ENCODE measurements around the gene MRPS21. TPM values are rescaled to one million over a fixed set of nuclear protein-coding genes. Genes with fewer than 3 reads are reported as not detected.
A peak's percentile ranks its signal among the peaks of the same experiment; 100 is the strongest.

The MRPS21 gene
- total RNA-seq, 2 experiments from 2014 or later: 64.8 to 75.5 TPM

- CTCF ChIA-PET (ENCODE audit: unreplicated experiment): interaction anchor here (0.6 kb wide), 1 partner anchor 15 kb away, joined by 4 read pairs; no protein-coding TSS in a partner anchor
- POLR2A ChIA-PET: no interaction called here
Observed at GRCh38 chr1:150288382-150288781, 5.3 kb upstream of the MRPS21 start.

DNA sequence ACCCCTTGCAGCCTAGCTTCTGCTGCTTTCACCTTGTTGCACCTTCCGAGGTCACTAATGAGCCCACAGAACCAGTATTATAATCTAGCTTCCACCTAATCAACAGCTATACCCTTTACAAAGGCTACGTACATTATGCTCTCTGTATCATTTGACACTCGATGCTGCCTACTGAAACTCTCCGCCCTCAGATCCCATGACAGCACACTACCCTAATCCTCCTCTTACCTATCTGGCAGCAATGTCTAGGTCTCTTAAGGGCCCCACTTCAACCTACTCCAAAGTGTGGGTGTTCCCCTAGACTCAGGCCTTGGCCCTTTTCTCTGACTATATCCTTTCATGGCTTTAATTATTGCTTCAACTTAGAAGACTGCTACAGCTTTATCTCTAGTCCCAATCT, 4.8 kb upstream of the MRPS21 start:
- H2AFZ ChIP-seq (ENCODE audit: low read length): no peak overlapping the region
- intact Hi-C loops (cut with micrococcal nuclease; ENCODE audit: unreplicated experiment): loop anchor here (5.0 kb wide), 1 partner anchor 42 kb away; no protein-coding TSS in a partner anchor
- TF ChIP-seq, protein P1, sequence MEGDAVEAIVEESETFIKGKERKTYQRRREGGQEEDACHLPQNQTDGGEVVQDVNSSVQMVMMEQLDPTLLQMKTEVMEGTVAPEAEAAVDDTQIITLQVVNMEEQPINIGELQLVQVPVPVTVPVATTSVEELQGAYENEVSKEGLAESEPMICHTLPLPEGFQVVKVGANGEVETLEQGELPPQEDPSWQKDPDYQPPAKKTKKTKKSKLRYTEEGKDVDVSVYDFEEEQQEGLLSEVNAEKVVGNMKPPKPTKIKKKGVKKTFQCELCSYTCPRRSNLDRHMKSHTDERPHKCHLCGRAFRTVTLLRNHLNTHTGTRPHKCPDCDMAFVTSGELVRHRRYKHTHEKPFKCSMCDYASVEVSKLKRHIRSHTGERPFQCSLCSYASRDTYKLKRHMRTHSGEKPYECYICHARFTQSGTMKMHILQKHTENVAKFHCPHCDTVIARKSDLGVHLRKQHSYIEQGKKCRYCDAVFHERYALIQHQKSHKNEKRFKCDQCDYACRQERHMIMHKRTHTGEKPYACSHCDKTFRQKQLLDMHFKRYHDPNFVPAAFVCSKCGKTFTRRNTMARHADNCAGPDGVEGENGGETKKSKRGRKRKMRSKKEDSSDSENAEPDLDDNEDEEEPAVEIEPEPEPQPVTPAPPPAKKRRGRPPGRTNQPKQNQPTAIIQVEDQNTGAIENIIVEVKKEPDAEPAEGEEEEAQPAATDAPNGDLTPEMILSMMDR (conservative IDR thresholded peaks at IDR 0.05; ENCODE audit: low read length): no peak
- TF ChIP-seq EZH2phosphoT487 (IDR thresholded peaks at IDR 0.05; ENCODE audit: borderline replicate concordance, low read depth, low read length): no peak
- no peaks in the 10 kb centered on the region for H3K36me3 ChIP-seq (ENCODE audit: insufficient read depth, low read length)
- H3K9me3 ChIP-seq (ENCODE audit: low read length): no peaks in the 10 kb centered on the region
- no peak overlapping the region for H3K4me3 ChIP-seq (ENCODE audit: low read depth, low read length, poor library complexity, severe bottlenecking)
- no peak for DNase-seq (ENCODE audit: low spot score)
- H3K4me2 ChIP-seq (ENCODE audit: low read length): no peak overlapping the region
- CTCF ChIA-PET (ENCODE audit: unreplicated experiment): no interaction called here
- BruUV-seq (replicated peaks): no TSS peak
- peaks cover 9% of the 10 kb centered on the region for H3K4me1 ChIP-seq (ENCODE audit: insufficient read depth, low read length, poor library complexity, severe bottlenecking)
- no peaks in the 10 kb centered on the region for H4K20me1 ChIP-seq (ENCODE audit: insufficient read depth, low read length)
- POLR2A ChIA-PET: no interaction called here
- H3K9me2 ChIP-seq (ENCODE audit: insufficient read depth, low read length): no peaks in the 10 kb centered on the region
- H3K79me2 ChIP-seq (ENCODE audit: insufficient read depth, low read depth, low read length): peaks cover under 1% of the 10 kb centered on the region; the same call in 1 of the 2 replicates
- no peak overlapping the region for H3K27ac ChIP-seq (ENCODE audit: low read depth, low read length, poor library complexity, severe bottlenecking)

More at GRCh38 chr1:150288382-150288781, 5.3 kb upstream of the MRPS21 start:
- H3K9me3 ChIP-seq (ENCODE audit: low read length): no peaks in the 10 kb centered on the region
- no peak overlapping the region for H3K4me2 ChIP-seq (ENCODE audit: low read length)
- no peaks in the 10 kb centered on the region for H3K36me3 ChIP-seq (ENCODE audit: insufficient read depth, low read length)
- BruUV-seq (replicated peaks): no TSS peak
- H3K4me3 ChIP-seq (ENCODE audit: low read depth, low read length, poor library complexity, severe bottlenecking): no peak overlapping the region
- H3K9me2 ChIP-seq (ENCODE audit: insufficient read depth, low read length): no peaks in the 10 kb centered on the region
- H3K27ac ChIP-seq (ENCODE audit: low read depth, low read length, poor library complexity, severe bottlenecking): no peak overlapping the region
- peaks cover 7% of the 10 kb centered on the region for H3K4me1 ChIP-seq (ENCODE audit: insufficient read depth, low read length, poor library complexity, severe bottlenecking)
- no peak for DNase-seq (ENCODE audit: low spot score)
- H3K79me2 ChIP-seq (ENCODE audit: insufficient read depth, low read depth, low read length): no peaks in the 10 kb centered on the region
- H2AFZ ChIP-seq (ENCODE audit: low read length): no peak overlapping the region
- intact Hi-C loops (cut with micrococcal nuclease; ENCODE audit: unreplicated experiment): loop anchor here (5.0 kb wide), 1 partner anchor 41 kb away; no protein-coding TSS in a partner anchor
- TF ChIP-seq, protein P1 (conservative IDR thresholded peaks at IDR 0.05; ENCODE audit: low read length): no peak
- TF ChIP-seq EZH2phosphoT487 (IDR thresholded peaks at IDR 0.05; ENCODE audit: borderline replicate concordance, low read depth, low read length): no peak
- no peaks in the 10 kb centered on the region for H4K20me1 ChIP-seq (ENCODE audit: insufficient read depth, low read length)

- H3K36me3 ChIP-seq (ENCODE audit: insufficient read depth, low read length): peaks cover 51% of the 10 kb centered on the region
- BruUV-seq (replicated peaks): TSS peak; percentile 50
- CTCF ChIA-PET (ENCODE audit: unreplicated experiment): no interaction called here
- intact Hi-C loops (cut with micrococcal nuclease; ENCODE audit: unreplicated experiment): no loop called here
- peak overlapping the region; percentile 78; the same call in 1 of the 2 replicates for H3K4me2 ChIP-seq (ENCODE audit: low read length)
- POLR2A ChIA-PET: interaction anchor here (1.0 kb wide), 1 partner anchor 68 kb away, joined by 3 read pairs; no protein-coding TSS in a partner anchor
- DNase-seq (ENCODE audit: low spot score): no peak
- no peak overlapping the region for H2AFZ ChIP-seq (ENCODE audit: low read length)
- H3K79me2 ChIP-seq (ENCODE audit: insufficient read depth, low read depth, low read length): peaks cover 23% of the 10 kb centered on the region
- H4K20me1 ChIP-seq (ENCODE audit: insufficient read depth, low read length): no peaks in the 10 kb centered on the region
- H3K4me1 ChIP-seq (ENCODE audit: insufficient read depth, low read length, poor library complexity, severe bottlenecking): peaks cover 21% of the 10 kb centered on the region
- no peak overlapping the region for H3K27ac ChIP-seq (ENCODE audit: low read depth, low read length, poor library complexity, severe bottlenecking)
- H3K9me3 ChIP-seq (ENCODE audit: low read length): no peaks in the 10 kb centered on the region
- H3K9me2 ChIP-seq (ENCODE audit: insufficient read depth, low read length): no peaks in the 10 kb centered on the region
- H3K4me3 ChIP-seq (ENCODE audit: low read depth, low read length, poor library complexity, severe bottlenecking): no peak overlapping the region
- TF ChIP-seq EZH2phosphoT487 (IDR thresholded peaks at IDR 0.05; ENCODE audit: borderline replicate concordance, low read depth, low read length): no peak
- TF ChIP-seq, protein P1 (conservative IDR thresholded peaks at IDR 0.05; ENCODE audit: low read length): no peak
Observed at GRCh38 chr1:150295476-150295875, 1.8 kb downstream of the MRPS21 start.

Data from OCI-LY7 (cell line).